Spleen (tissue), 11 donors: ENCODE data around the gene WFDC1. TPM values are rescaled to one million over a fixed set of nuclear protein-coding genes. Genes with fewer than 3 reads are reported as not detected.

Experiments used
- DNase-seq: peaks from one replicate; pipeline ENCODE4 v3.0.0-alpha.2; 2020
- H3K27ac ChIP-seq, 8 donors: fragments of 200-600 bp; sonication (generic) in 7 of 8; 1 replicate in 4 of 8; 2 replicates in 4 of 8; pipeline versions ENCODE4 v1.5.0 to v1.8.0; 2016 to 2021; ENCODE audit warnings: inconsistent platforms in 4 of 8, mild to moderate bottlenecking in 4 of 8, moderate library complexity in 1 of 8
- H3K27me3 ChIP-seq, 7 donors: fragments of 200-600 bp; sonication (generic) in 6 of 7; replicated peaks in 1 of 7; 1 replicate in 4 of 7; 2 replicates in 3 of 7; pipeline versions ENCODE4 v1.5.0 to v1.8.0; 2016 to 2021; ENCODE audit warnings: inconsistent platforms in 3 of 7, mild to moderate bottlenecking in 1 of 7
- H3K36me3 ChIP-seq, 6 donors: fragments of 200-600 bp; sonication (generic) in 5 of 6; 1 replicate in 4 of 6; 2 replicates in 2 of 6; pipeline versions ENCODE4 v1.5.0 to v1.8.0; 2016 to 2021; ENCODE audit warnings: inconsistent platforms in 2 of 6
- H3K4me1 ChIP-seq, 6 donors: fragments of 200-600 bp; sonication (generic) in 5 of 6; 1 replicate in 3 of 6; 2 replicates in 3 of 6; pipeline versions ENCODE4 v1.5.0 to v1.8.0; 2016 to 2021; ENCODE audit warnings: inconsistent platforms in 3 of 6
- H3K4me3 ChIP-seq, 8 donors: fragments of 200-600 bp; sonication (generic) in 7 of 8; 1 replicate in 4 of 8; 2 replicates in 4 of 8; pipeline versions ENCODE4 v1.5.0 to v1.8.0; 2016 to 2021; ENCODE audit warnings: inconsistent platforms in 4 of 8, mild to moderate bottlenecking in 4 of 8, moderate library complexity in 2 of 8
- H3K9me3 ChIP-seq, 8 donors: fragments of 200-600 bp; sonication (generic) in 7 of 8; 1 replicate in 4 of 8; 2 replicates in 4 of 8; pipeline versions ENCODE4 v1.5.0 to v1.8.0; 2016 to 2021; ENCODE audit warnings: inconsistent platforms in 4 of 8
- CTCF ChIP-seq, 11 experiments: fragments of 200-600 bp in 7 of 11; fragments of 450-650 bp in 4 of 11; sonication (generic) in 4 of 11; IDR thresholded peaks in 8 of 11; conservative IDR thresholded peaks in 3 of 11; 1 replicate in 7 of 11; 2 replicates in 4 of 11; pipeline versions ENCODE4 v1.4.0 to v1.8.0; 2016 to 2021; ENCODE audit warnings: antibody characterized with exemption in 11 of 11, inconsistent platforms in 4 of 11, mild to moderate bottlenecking in 1 of 11
- POLR2A ChIP-seq, 3 donors: fragments of 450-650 bp; IDR thresholded peaks; one replicate each; pipeline ENCODE4 v1.5.1; 2017; ENCODE audit warnings: antibody characterized with exemption in 3 of 3, mild to moderate bottlenecking in 1 of 3
- POLR2AphosphoS5 ChIP-seq, 3 donors: sonication (generic); formaldehyde crosslinking; IDR thresholded peaks; one replicate each; pipeline ENCODE4 v1.5.1; 2017; ENCODE audit warnings: antibody characterized with exemption in 3 of 3
- WGBS, 5 donors: extraction: QIAGEN DNeasy Blood & Tissue Kit in 3 of 5; methylation state at CpG; one replicate each; pipeline versions ENCODE4 v1.1.5 to v1.1.7; 2013 to 2018; 5-methylcytosine and 5-hydroxymethylcytosine counted together
- intact Hi-C: fragments of 100-400 bp; cut with DNase I; formaldehyde crosslinking; loops from one replicate; pipeline ENCODE4 v1.15.0; 2023; ENCODE audit warnings: low total_unique reads
- polyA plus RNA-seq, 3 donors: library from polyadenylated mRNA; stranded (reverse); fragments of 200-250 nt; gene quantifications; one replicate each; pipeline ENCODE4 v1.2.1, GENCODE V29; 2013
- total RNA-seq, 7 donors: library from RNA; depleted of rRNA in 3 of 7; stranded (reverse); fragments of >200 nt in 3 of 7; fragmentation: NEBNext Ultra II Directional in 4 of 7; extraction: Animal tissue kit (Norgen Biotek cat#: 25700) in 4 of 7; gene quantifications; one replicate each; pipeline versions ENCODE4 v1.1.0 to v1.2.1, GENCODE V29; 2016 to 2021
- donor health status: healthy with polysubstance abuse.
- donor health status: DM: no; HTN: no; CAD: no; lungs with moderate emphysema.
- donor health status: DM: no; HTN: no; CAD: no.
- donor health status: Bipolar disorder and iron deficiency.
- donor health status: healthy.
- donor health status: DM: no; HTN: no; CAD: no.
- donor health status: DM: yes; HTN: yes; CAD: no.

Gene WFDC1
- total and polyA plus RNA-seq, 10 donors, result 1.6 to 6.6 (median 2.2) TPM

- Histone ChIP-seq H3K36me3 (no peaks in the 10 kb centered on the region), H3K27me3 (peaks cover 0 to 15% (median 0%) of the 10 kb centered on the region in 7 donors), H3K4me1 (no peaks in the 10 kb centered on the region), H3K9me3 (peaks cover 0 to 8% (median 2%) of the 10 kb centered on the region in 8 donors), H3K27ac (no peak overlapping the region), H3K4me3 (no peak overlapping the region)
- intact Hi-C loops, result no loop called here
- DNase-seq, result no peak
- TF ChIP-seq POLR2A (IDR thresholded peaks at IDR 0.05) (no peak), CTCF (IDR thresholded peaks at IDR 0.05 in 8 of 11, conservative IDR thresholded peaks at IDR 0.05 in 3 of 11) (no peak), POLR2AphosphoS5 (IDR thresholded peaks at IDR 0.05) (no peak)
- WGBS, 5 donors, result 82 to 91% (median 89%) methylated on average over 5 of the region's 5 CpGs
These were observed 46.8 kb upstream of the WFDC1 start for GRCh38 chr16:84247844-84248243.

- Histone ChIP-seq H3K4me3 (no peak overlapping the region), H3K4me1 (no peaks in the 10 kb centered on the region), H3K27me3 (peaks cover 0 to 37% (median 0%) of the 10 kb centered on the region in 7 donors), H3K9me3 (peaks cover 0 to 13% (median 4%) of the 10 kb centered on the region in 8 donors), H3K36me3 (no peaks in the 10 kb centered on the region), H3K27ac (no peak overlapping the region)
- TF ChIP-seq POLR2AphosphoS5 (IDR thresholded peaks at IDR 0.05) (no peak), POLR2A (IDR thresholded peaks at IDR 0.05) (no peak)
- no peak for DNase-seq
- WGBS, 5 donors, result 60 to 75% (median 64%) methylated on average over 7 of the region's 7 CpGs
- intact Hi-C loops, result no loop called here
These were observed 42.5 kb upstream of the WFDC1 start for GRCh38 chr16:84252184-84252583.

GRCh38 chr16:84253173-84253572 lies 41.5 kb upstream of the WFDC1 start:
- H3K36me3 ChIP-seq, result no peaks in the 10 kb centered on the region
- H3K4me3 ChIP-seq, result no peak overlapping the region
- no peak for DNase-seq
- H3K4me1 ChIP-seq, result no peaks in the 10 kb centered on the region
- H3K27ac ChIP-seq, result no peak overlapping the region
- H3K9me3 ChIP-seq, result peaks cover 0 to 15% (median 4%) of the 10 kb centered on the region in 8 donors
- intact Hi-C loops, result no loop called here
- peaks cover 0 to 47% (median 0%) of the 10 kb centered on the region in 7 donors for H3K27me3 ChIP-seq
- 70 to 84% (median 74%) methylated on average over 4 of the region's 4 CpGs for WGBS, 5 donors
- no peak for TF ChIP-seq POLR2A (IDR thresholded peaks at IDR 0.05)

GRCh38 chr16:84254062-84254461 lies 40.6 kb upstream of the WFDC1 start:
- peaks cover 0 to 20% (median 4%) of the 10 kb centered on the region in 8 donors for H3K9me3 ChIP-seq
- no peaks in the 10 kb centered on the region for H3K36me3 ChIP-seq
- no peak overlapping the region for H3K4me3 ChIP-seq
- intact Hi-C loops, result no loop called here
- no peak for DNase-seq
- H3K27me3 ChIP-seq, result peaks cover 0 to 47% (median 0%) of the 10 kb centered on the region in 7 donors
- H3K27ac ChIP-seq, result no peak overlapping the region
- H3K4me1 ChIP-seq, result no peaks in the 10 kb centered on the region
- TF ChIP-seq POLR2A (IDR thresholded peaks at IDR 0.05), result no peak
- TF ChIP-seq POLR2AphosphoS5 (IDR thresholded peaks at IDR 0.05), result no peak
- no peak for TF ChIP-seq CTCF (IDR thresholded peaks at IDR 0.05 in 8 of 11, conservative IDR thresholded peaks at IDR 0.05 in 3 of 11)
- 48 to 63% (median 50%) methylated on average over 4 of the region's 4 CpGs for WGBS, 5 donors

GRCh38 chr16:84255050-84255810 lies 39.4 kb upstream of the WFDC1 start:
- WGBS, 5 donors, result 88 to 94% (median 91%) methylated on average over 4 of the region's 4 CpGs
- H3K4me1 ChIP-seq, result no peaks in the 10 kb centered on the region
- H3K9me3 ChIP-seq, result peaks cover 0 to 20% (median 4%) of the 10 kb centered on the region in 8 donors
- H3K27ac ChIP-seq, result no peak overlapping the region
- H3K27me3 ChIP-seq, result peaks cover 0 to 49% (median 0%) of the 10 kb centered on the region in 7 donors
- no peaks in the 10 kb centered on the region for H3K36me3 ChIP-seq
- H3K4me3 ChIP-seq, result no peak overlapping the region
- intact Hi-C loops, result no loop called here
- DNase-seq, result no peak
- TF ChIP-seq CTCF (IDR thresholded peaks at IDR 0.05 in 8 of 11, conservative IDR thresholded peaks at IDR 0.05 in 3 of 11) (no peak), POLR2AphosphoS5 (IDR thresholded peaks at IDR 0.05) (no peak), POLR2A (IDR thresholded peaks at IDR 0.05) (no peak)
